Measurements from ENCODE around the gene ANK3. TPM values are rescaled to one million over a fixed set of nuclear protein-coding genes. Genes with fewer than 3 reads are reported as not detected.

Gene ANK3
- polyA plus RNA-seq, 1 donor (not counting 4 experiments of a cell fraction or from before 2014, with no cell fraction given): 8.3 TPM

- no peaks in the 10 kb centered on the region for H4K20me1 ChIP-seq (ENCODE audit: control insufficient read depth, extremely low read depth, insufficient read depth, low read length)
- H3K9ac ChIP-seq (ENCODE audit: control insufficient read depth, extremely low read depth, insufficient read depth, low read length): no peak overlapping the region
- H3K79me2 ChIP-seq (ENCODE audit: control insufficient read depth, insufficient read depth, low read length): no peaks in the 10 kb centered on the region
- no peak overlapping the region for H2AFZ ChIP-seq (ENCODE audit: control insufficient read depth, low read length)
- no peaks in the 10 kb centered on the region for H3K9me3 ChIP-seq (ENCODE audit: control insufficient read depth, low read depth, low read length)
- dilution Hi-C loops (cut with MboI; ENCODE audit: extremely low pct_ligation_motif_present, low sequenced_read_pairs): no loop called here
- H3K27ac ChIP-seq (ENCODE audit: control insufficient read depth, insufficient read depth, low read length): no peak overlapping the region
- H3K4me1 ChIP-seq (ENCODE audit: control insufficient read depth, extremely low read depth, insufficient read depth, low read length): no peaks in the 10 kb centered on the region
- TF ChIP-seq EZH2 (IDR thresholded peaks at IDR 0.05; ENCODE audit: low read length): no peak
- TF ChIP-seq CTCF (optimal IDR thresholded peaks at IDR 0.05 in 1 of 3, IDR thresholded peaks at IDR 0.05 in 1 of 3, conservative IDR thresholded peaks at IDR 0.05 in 1 of 3; ENCODE audit: extremely low read depth in 1 of 3, insufficient read depth in 2 of 3, low read length in 3 of 3): no peak
- no peaks in the 10 kb centered on the region for H3K9me1 ChIP-seq (ENCODE audit: control insufficient read depth, extremely low read depth, insufficient read depth, low read length)
- H3K36me3 ChIP-seq (ENCODE audit: control insufficient read depth in 2 of 2, extremely low read depth in 1 of 2, insufficient read depth in 2 of 2, low read length in 2 of 2): no peaks in the 10 kb centered on the region
- DNase-seq (ENCODE audit: low read depth, low spot score) (no peak), FAIRE-seq (peak; percentile 41)
- no peaks in the 10 kb centered on the region for H3K27me3 ChIP-seq (ENCODE audit: control insufficient read depth, extremely low read depth, insufficient read depth, low read length)
- H3K4me2 ChIP-seq (ENCODE audit: control insufficient read depth, extremely low read depth, insufficient read depth, low read depth, low read length): no peak overlapping the region
- no peak overlapping the region for H3K4me3 ChIP-seq (ENCODE audit: control insufficient read depth in 2 of 3, extremely low read depth in 1 of 3, insufficient read depth in 2 of 3, low read depth in 1 of 3, low read length in 3 of 3)
These were observed 20.7 kb downstream of the ANK3 start for GRCh38 chr10:60368875-60369546.

GRCh38 chr10:60367901-60368300 is 21.8 kb downstream of the ANK3 start:
- Histone ChIP-seq H2AFZ (ENCODE audit: control insufficient read depth, low read length) (no peak overlapping the region), H3K36me3 (ENCODE audit: control insufficient read depth in 2 of 2, extremely low read depth in 1 of 2, insufficient read depth in 2 of 2, low read length in 2 of 2) (no peaks in the 10 kb centered on the region), H3K79me2 (ENCODE audit: control insufficient read depth, insufficient read depth, low read length) (no peaks in the 10 kb centered on the region), H3K9ac (ENCODE audit: control insufficient read depth, extremely low read depth, insufficient read depth, low read length) (no peak overlapping the region), H3K4me1 (ENCODE audit: control insufficient read depth, extremely low read depth, insufficient read depth, low read length) (no peaks in the 10 kb centered on the region), H3K27ac (ENCODE audit: control insufficient read depth, insufficient read depth, low read length) (no peak overlapping the region), H3K4me3 (ENCODE audit: control insufficient read depth in 2 of 3, extremely low read depth in 1 of 3, insufficient read depth in 2 of 3, low read depth in 1 of 3, low read length in 3 of 3) (no peak overlapping the region), H3K4me2 (ENCODE audit: control insufficient read depth, extremely low read depth, insufficient read depth, low read depth, low read length) (no peak overlapping the region), H3K9me1 (ENCODE audit: control insufficient read depth, extremely low read depth, insufficient read depth, low read length) (no peaks in the 10 kb centered on the region), H4K20me1 (ENCODE audit: control insufficient read depth, extremely low read depth, insufficient read depth, low read length) (no peaks in the 10 kb centered on the region), H3K27me3 (ENCODE audit: control insufficient read depth, extremely low read depth, insufficient read depth, low read length) (no peaks in the 10 kb centered on the region), H3K9me3 (ENCODE audit: control insufficient read depth, low read depth, low read length) (no peaks in the 10 kb centered on the region)
- FAIRE-seq (no peak), DNase-seq (ENCODE audit: low read depth, low spot score) (no peak)
- dilution Hi-C loops (cut with MboI; ENCODE audit: extremely low pct_ligation_motif_present, low sequenced_read_pairs): no loop called here
- TF ChIP-seq EZH2 (IDR thresholded peaks at IDR 0.05; ENCODE audit: low read length): no peak
- TF ChIP-seq CTCF (optimal IDR thresholded peaks at IDR 0.05 in 1 of 3, IDR thresholded peaks at IDR 0.05 in 1 of 3, conservative IDR thresholded peaks at IDR 0.05 in 1 of 3; ENCODE audit: extremely low read depth in 1 of 3, insufficient read depth in 2 of 3, low read length in 3 of 3): no peak

Measured in keratinocyte (primary cell).